H1 (cell line): ENCODE measurements around the gene MMADHC. TPM values are rescaled to one million over a fixed set of nuclear protein-coding genes. Genes with fewer than 3 reads are reported as not detected.

Experiments
- EP300 ChIP-seq, 2 experiments: IDR thresholded peaks; 1 replicate in 1 of 2; 2 replicates in 1 of 2; pipeline ENCODE4 v1.6.1; 2011 to 2012; ENCODE audit warnings: low read depth in 2 of 2, low read length in 2 of 2, mild to moderate bottlenecking in 2 of 2, borderline replicate concordance in 1 of 2, inconsistent platforms in 1 of 2, moderate library complexity in 1 of 2
- polyA plus RNA-seq, 7 experiments: library from polyadenylated mRNA; depleted of rRNA in 3 of 7; stranded (reverse) in 5 of 7; unstranded in 2 of 7; fragments of >200 nt in 5 of 7; fragments of 200-250 nt in 2 of 7; gene quantifications; 1 replicate in 5 of 7; 2 replicates in 1 of 7; 4 replicates in 1 of 7; pipeline versions ENCODE4 v1.2.1 to v1.2.3, GENCODE V29; 2011 to 2013; ENCODE audit warnings: missing spikeins in 2 of 7, mixed read lengths in 2 of 7
- total RNA-seq: library from RNA; stranded (reverse); fragmentation: NEBNext Ultra II Directional; extraction: Animal tissue kit (Norgen Biotek cat#: 25700); gene quantifications from 2 replicates; pipeline ENCODE4 v1.2.1, GENCODE V29; 2021

Gene MMADHC
- total and polyA plus RNA-seq, 2 of the 8 experiments (the other 6 are each of a cell fraction or from before 2014, with no cell fraction given) = 61.1 to 130 TPM

DNA sequence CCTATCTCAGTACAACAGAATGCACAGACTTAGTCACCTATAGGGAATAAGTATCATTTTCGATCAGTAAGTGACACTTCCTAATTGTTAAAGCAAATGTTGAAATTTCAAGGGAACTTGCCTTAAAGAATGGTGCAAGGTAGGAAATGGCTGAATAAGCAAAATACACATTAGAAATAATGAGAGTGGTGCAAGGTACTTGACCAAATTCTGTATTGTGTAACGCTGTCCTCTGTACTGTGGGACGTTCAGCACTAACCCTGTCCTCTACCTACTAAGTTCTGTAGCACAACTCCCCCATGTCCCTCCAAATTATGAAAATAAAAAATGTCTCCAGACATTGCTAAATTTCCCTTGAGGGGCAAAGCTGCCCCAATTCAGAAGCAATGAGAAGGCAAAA lies 19.4 kb downstream of the MMADHC start (continued):
- no peak for TF ChIP-seq EP300 (IDR thresholded peaks at IDR 0.05; ENCODE audit: borderline replicate concordance in 1 of 2, low read depth in 2 of 2, low read length in 2 of 2)
